ENCODE measurements around the gene CEP83. TPM values are rescaled to one million over a fixed set of nuclear protein-coding genes. Genes with fewer than 3 reads are reported as not detected.

The CEP83 gene
- total RNA-seq, 1 experiment from 2014 or later = 28.9 TPM

DNA sequence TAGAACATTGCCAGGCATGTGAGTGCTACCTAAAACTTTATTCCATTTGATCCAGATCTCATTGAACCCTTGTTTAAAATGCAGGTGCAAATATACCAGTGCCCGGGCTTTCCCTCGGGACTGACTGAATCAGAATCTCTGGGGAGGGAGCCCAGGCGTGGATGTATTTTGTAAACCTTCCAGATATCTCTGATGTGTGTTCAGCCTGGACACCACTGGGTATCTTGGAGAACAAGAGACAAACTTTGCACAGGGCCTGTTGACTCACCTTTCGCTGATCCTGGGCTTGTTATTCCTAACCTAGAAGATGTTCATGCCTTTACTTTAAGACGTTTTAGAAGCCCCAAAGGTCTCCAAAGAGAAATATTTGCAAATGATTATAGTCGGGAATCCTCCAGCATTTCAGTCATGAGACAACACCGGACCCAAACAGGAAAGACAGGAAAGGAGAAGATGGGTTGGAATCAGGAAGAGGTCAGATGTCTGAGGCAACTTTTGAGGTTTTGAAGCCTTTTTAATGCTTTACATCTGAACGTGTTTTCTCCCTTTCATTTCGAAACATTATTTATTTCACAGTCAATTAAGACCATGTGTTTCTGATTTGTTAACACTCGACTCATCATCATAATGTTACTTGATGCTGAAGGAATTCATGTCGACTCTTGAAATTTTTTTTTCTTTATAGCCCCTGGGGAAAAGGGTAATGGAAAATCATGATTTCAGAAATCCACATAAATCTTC is 192.7 kb downstream of the CEP83 start:
- H3K27me3 Mint-ChIP-seq (ENCODE audit: unreplicated experiment) = no peaks in the 10 kb centered on the region
- TF ChIP-seq, protein P1, sequence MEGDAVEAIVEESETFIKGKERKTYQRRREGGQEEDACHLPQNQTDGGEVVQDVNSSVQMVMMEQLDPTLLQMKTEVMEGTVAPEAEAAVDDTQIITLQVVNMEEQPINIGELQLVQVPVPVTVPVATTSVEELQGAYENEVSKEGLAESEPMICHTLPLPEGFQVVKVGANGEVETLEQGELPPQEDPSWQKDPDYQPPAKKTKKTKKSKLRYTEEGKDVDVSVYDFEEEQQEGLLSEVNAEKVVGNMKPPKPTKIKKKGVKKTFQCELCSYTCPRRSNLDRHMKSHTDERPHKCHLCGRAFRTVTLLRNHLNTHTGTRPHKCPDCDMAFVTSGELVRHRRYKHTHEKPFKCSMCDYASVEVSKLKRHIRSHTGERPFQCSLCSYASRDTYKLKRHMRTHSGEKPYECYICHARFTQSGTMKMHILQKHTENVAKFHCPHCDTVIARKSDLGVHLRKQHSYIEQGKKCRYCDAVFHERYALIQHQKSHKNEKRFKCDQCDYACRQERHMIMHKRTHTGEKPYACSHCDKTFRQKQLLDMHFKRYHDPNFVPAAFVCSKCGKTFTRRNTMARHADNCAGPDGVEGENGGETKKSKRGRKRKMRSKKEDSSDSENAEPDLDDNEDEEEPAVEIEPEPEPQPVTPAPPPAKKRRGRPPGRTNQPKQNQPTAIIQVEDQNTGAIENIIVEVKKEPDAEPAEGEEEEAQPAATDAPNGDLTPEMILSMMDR (IDR thresholded peaks at IDR 0.05; ENCODE audit: unreplicated experiment) = no peak
- no peaks in the 10 kb centered on the region for H3K4me1 Mint-ChIP-seq (ENCODE audit: low read depth, unreplicated experiment)
- H3K27ac Mint-ChIP-seq (ENCODE audit: unreplicated experiment) = no peak overlapping the region
- CTCF ChIA-PET = no interaction called here
- no peak overlapping the region for H3K4me3 Mint-ChIP-seq (ENCODE audit: low read depth, unreplicated experiment)
- intact Hi-C loops (cut with micrococcal nuclease; ENCODE audit: unreplicated experiment) = no loop called here
- no peak for DNase-seq
- no peaks in the 10 kb centered on the region for H3K9me3 Mint-ChIP-seq (ENCODE audit: low read depth, unreplicated experiment)
- BruUV-seq (replicated peaks) = no TSS peak
- H3K36me3 Mint-ChIP-seq (ENCODE audit: insufficient read depth, unreplicated experiment) = peaks cover 7% of the 10 kb centered on the region

DNA sequence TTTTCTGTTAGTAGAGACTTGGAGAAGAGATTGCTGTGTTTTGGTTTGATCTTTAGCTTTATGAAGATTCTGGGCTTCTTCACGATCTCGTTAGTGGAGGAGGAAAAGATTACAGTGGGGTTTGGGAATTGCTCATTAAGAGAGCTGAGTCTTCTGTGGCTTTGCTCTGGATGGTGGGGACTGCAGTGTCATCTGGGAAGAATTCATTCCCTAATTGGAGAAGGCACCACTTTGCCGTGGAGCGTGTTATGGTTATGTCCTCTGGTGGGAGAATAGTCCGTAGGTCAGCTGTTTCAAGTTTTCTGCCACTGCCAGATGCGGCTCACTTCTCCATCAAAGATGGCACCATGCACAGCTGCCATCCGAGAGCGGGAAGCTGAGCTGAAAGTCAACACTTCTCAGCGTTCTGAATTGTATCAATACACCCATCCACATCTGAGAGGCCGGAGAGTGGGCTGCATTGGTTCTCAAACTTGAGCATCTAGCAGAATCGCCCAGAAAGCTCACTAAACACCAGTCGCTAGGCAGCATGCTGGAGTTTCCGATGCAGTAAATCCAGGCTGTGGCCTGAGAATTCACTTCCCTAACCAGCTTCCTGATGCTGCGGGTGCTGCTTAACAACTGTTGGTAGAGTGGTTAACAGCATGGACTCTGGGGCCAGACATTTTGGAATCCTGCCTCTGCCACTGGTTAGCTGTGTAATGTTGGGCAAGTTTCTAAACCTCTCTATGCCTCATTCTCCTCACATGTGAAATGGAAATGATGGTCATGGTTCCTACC is 193.5 kb downstream of the CEP83 start:
- Mint-ChIP-seq H3K4me1 (ENCODE audit: low read depth, unreplicated experiment) (no peaks in the 10 kb centered on the region), H3K36me3 (ENCODE audit: insufficient read depth, unreplicated experiment) (peaks cover 8% of the 10 kb centered on the region), H3K9me3 (ENCODE audit: low read depth, unreplicated experiment) (no peaks in the 10 kb centered on the region), H3K27ac (ENCODE audit: unreplicated experiment) (no peak overlapping the region), H3K4me3 (ENCODE audit: low read depth, unreplicated experiment) (no peak overlapping the region), H3K27me3 (ENCODE audit: unreplicated experiment) (no peaks in the 10 kb centered on the region)
- CTCF ChIA-PET = interaction anchor here (0.7 kb wide), 1 partner anchor 92 kb away, joined by 3 read pairs; no protein-coding TSS in a partner anchor
- intact Hi-C loops (cut with micrococcal nuclease; ENCODE audit: unreplicated experiment) = no loop called here
- TF ChIP-seq, protein P1 (IDR thresholded peaks at IDR 0.05; ENCODE audit: unreplicated experiment) = no peak
- BruUV-seq (replicated peaks) = no TSS peak
- no peak for DNase-seq

DNA sequence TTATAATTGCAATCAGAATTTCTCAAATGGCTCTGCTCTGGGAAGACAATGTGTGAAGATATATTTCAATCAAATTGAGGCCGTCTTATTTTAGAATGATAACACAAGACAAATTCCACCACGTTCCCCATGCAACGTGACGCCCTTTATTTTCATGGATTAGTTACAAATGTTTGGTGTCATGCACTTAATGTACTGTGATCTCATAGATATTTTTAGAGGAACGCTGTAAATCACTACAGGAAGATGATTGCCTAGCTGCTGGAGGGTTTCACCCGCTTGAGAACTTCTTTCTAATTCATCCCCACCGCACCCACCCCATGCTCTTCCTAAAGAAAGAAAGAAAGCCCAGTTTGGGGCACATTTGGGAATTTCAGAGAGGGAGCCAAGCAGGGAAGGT is 194.1 kb downstream of the CEP83 start:
- Mint-ChIP-seq H3K4me1 (ENCODE audit: low read depth, unreplicated experiment) (no peaks in the 10 kb centered on the region), H3K36me3 (ENCODE audit: insufficient read depth, unreplicated experiment) (peaks cover 8% of the 10 kb centered on the region), H3K4me3 (ENCODE audit: low read depth, unreplicated experiment) (no peak overlapping the region), H3K27me3 (ENCODE audit: unreplicated experiment) (no peaks in the 10 kb centered on the region), H3K9me3 (ENCODE audit: low read depth, unreplicated experiment) (no peaks in the 10 kb centered on the region), H3K27ac (ENCODE audit: unreplicated experiment) (no peak overlapping the region)
- intact Hi-C loops (cut with micrococcal nuclease; ENCODE audit: unreplicated experiment) = no loop called here
- CTCF ChIA-PET = interaction anchor here (0.7 kb wide), 1 partner anchor 93 kb away, joined by 3 read pairs; no protein-coding TSS in a partner anchor
- DNase-seq = no peak
- TF ChIP-seq, protein P1 (IDR thresholded peaks at IDR 0.05; ENCODE audit: unreplicated experiment) = no peak
- no TSS peak for BruUV-seq (replicated peaks)

DNA sequence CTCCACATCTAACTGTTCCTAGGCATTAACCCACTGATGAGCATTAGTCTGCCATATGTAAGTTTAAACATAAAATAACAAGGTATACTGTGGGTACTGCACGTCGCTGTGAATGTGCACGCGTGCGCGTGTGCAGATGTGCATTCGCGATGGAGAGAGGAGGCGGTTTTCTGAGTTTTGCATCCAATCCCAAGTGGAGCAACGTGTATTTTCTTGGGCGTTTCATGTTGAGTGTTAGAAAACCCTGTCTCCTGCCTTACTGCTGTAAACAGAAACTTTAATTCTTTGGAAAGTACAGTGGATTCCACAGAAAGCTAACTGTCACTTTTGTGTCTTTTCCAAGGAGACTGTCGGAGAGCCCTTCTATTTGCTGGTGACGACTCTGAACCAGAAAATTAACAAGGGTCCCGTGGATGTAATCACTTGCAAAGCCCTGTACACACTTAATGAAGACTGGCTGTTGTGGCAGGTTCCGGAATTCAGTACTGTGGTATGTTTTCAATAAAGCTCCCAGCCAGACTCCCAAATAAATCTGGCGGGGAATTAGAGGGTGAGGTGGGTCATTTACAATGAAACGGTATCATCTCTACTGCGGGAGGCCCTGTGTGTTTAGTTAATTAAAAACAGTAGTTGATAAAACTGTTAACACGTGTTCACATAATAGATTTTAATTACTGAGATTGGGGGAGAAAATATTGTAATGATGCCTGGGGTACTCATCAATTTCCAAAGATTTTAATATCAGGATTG is 194.8 kb downstream of the CEP83 start:
- no peak for DNase-seq
- Mint-ChIP-seq H3K27ac (ENCODE audit: unreplicated experiment) (no peak overlapping the region), H3K4me3 (ENCODE audit: low read depth, unreplicated experiment) (no peak overlapping the region), H3K27me3 (ENCODE audit: unreplicated experiment) (no peaks in the 10 kb centered on the region), H3K9me3 (ENCODE audit: low read depth, unreplicated experiment) (no peaks in the 10 kb centered on the region), H3K36me3 (ENCODE audit: insufficient read depth, unreplicated experiment) (peaks cover 8% of the 10 kb centered on the region), H3K4me1 (ENCODE audit: low read depth, unreplicated experiment) (no peaks in the 10 kb centered on the region)
- TF ChIP-seq, protein P1 (IDR thresholded peaks at IDR 0.05; ENCODE audit: unreplicated experiment) = no peak
- intact Hi-C loops (cut with micrococcal nuclease; ENCODE audit: unreplicated experiment) = no loop called here
- BruUV-seq (replicated peaks) = no TSS peak
- CTCF ChIA-PET = no interaction called here

Data from Calu3 (cell line).